ENCODE measurements around the gene MLST8. TPM values are rescaled to one million over a fixed set of nuclear protein-coding genes. Genes with fewer than 3 reads are reported as not detected.

The MLST8 gene
- total and polyA plus RNA-seq, 2 of the 8 experiments (the other 6 are each of a cell fraction or from before 2014, with no cell fraction given) = 67.6 to 321 TPM

DNA sequence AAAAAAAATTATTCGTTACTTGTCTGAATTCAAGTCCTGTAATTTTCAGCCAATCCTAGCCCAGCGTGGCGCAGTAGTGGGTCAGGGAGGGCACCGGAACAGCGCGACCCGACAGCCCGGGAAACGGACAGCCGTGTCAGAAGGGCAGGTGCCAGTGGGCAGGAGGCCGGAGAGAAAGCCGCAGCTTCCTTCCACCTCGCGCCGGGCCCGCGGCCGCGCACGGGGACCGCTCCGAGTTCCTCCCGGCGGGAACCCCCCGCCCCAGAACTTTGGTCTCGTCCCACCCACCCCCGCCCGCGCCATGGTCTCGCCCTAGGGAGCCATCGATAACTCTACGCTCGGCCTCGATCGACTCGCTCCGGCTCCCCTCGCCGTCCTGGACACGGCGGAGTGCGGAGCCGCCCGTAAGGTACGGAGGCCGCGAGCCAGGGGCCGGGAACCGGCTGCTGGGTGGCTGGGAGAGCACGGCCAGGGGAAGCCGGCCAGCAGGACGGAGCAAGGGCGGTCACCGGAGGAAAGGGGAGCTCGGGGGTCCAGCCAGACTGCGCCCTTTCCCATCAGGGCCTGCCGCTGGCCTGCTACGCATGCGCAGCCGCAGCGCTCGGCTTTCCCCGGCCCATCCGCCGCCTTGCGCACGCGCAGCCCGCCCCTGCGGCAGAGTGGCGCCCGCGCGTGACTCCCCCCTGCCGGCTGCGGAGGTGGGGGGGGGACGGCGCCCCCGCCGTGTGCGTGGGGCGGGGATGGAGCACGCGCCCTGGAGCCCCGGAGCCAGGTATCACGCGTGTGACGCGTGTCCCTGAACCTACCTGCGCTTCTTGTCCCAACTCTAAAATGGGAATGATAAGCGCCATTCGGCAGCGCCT is at the start of gene MLST8 (continued):
- peak; percentile 80; the same call in 1 of the 2 replicates for TF ChIP-seq CHD1 (IDR thresholded peaks at IDR 0.05; ENCODE audit: low read depth, low read length)
- no peak for TF ChIP-seq SP2 (IDR thresholded peaks at IDR 0.05; ENCODE audit: low read length)
- peak; percentile 65; the same call in 1 of the 2 replicates for TF ChIP-seq KDM5A (IDR thresholded peaks at IDR 0.05; ENCODE audit: low read length)

Data from H1 (cell line).